K562 (cell line): ENCODE data around the gene NRCAM.

Experiments
- DPF2 ChIP-seq: fragments of 450-650 bp; IDR thresholded peaks from 2 replicates; pipeline ENCODE4 v1.6.1; 2016
- EP300 ChIP-seq: IDR thresholded peaks from 2 replicates; pipeline ENCODE4 v1.6.1; 2012; ENCODE audit warnings: low read length, improper control_type of control experiment
- ETV6 ChIP-seq, 3 experiments: fragments of 150-350 bp in 1 of 3; sonication (generic) in 1 of 3; formaldehyde crosslinking in 1 of 3; IDR thresholded peaks; 2 replicates each; pipeline versions ENCODE4 v1.6.1 to v1.8.0; 2014 to 2022; ENCODE audit warnings: borderline replicate concordance in 2 of 3, low read depth in 2 of 3, antibody characterized with exemption in 1 of 3, low read length in 1 of 3, mild to moderate bottlenecking in 1 of 3, missing genetic modification reagents in 1 of 3
- KDM2B ChIP-seq: fragments of 250-450 bp; sonication (Bioruptor Pico); IDR thresholded peaks from 2 replicates; pipeline ENCODE4 v1.8.0; 2021; ENCODE audit warnings: mild to moderate bottlenecking, moderate library complexity
- KHSRP ChIP-seq: fragments of 450-650 bp; IDR thresholded peaks from 2 replicates; pipeline ENCODE4 v1.6.1; 2017
- MYC ChIP-seq, 2 experiments: fragments of 250-450 bp in 1 of 2; sonication (Bioruptor Pico) in 1 of 2; IDR thresholded peaks; 2 replicates each; pipeline versions ENCODE4 v1.5.1 to v1.6.1; 2012 to 2021; ENCODE audit warnings: low read depth in 2 of 2, borderline replicate concordance in 1 of 2, improper control_type of control experiment in 1 of 2, low read length in 1 of 2, mild to moderate bottlenecking in 1 of 2, moderate library complexity in 1 of 2
- NONO ChIP-seq, 2 experiments: fragments of 200-400 bp in 1 of 2; fragments of 450-650 bp in 1 of 2; formaldehyde crosslinking in 1 of 2; IDR thresholded peaks; 2 replicates each; pipeline ENCODE4 v1.6.1; 2017; ENCODE audit warnings: low read depth in 2 of 2, mild to moderate bottlenecking in 2 of 2, moderate library complexity in 2 of 2, low read length in 1 of 2
- POLR2A ChIP-seq: fragments of 450-650 bp; conservative IDR thresholded peaks from 2 replicates; pipeline ENCODE4 v1.6.1; 2016
- TCF7L2 ChIP-seq: fragments of 150-350 bp; IDR thresholded peaks from 2 replicates; pipeline ENCODE4 v1.6.1; 2016; ENCODE audit warnings: low read depth, mild to moderate bottlenecking, low read length, moderate library complexity
- ZNF146 ChIP-seq: IDR thresholded peaks from one replicate; pipeline ENCODE4 v1.6.1; 2018; ENCODE audit warnings: missing compliant biosample characterization; ENCODE audit not compliant: unreplicated experiment
- TF ChIP-seq, protein P1 (sequence below), 2 experiments: fragments of 450-650 bp; formaldehyde crosslinking in 1 of 2; IDR thresholded peaks; 2 replicates each; pipeline versions ENCODE4 v1.4.0 to v1.6.1; 2014 to 2020; ENCODE audit warnings: mild to moderate bottlenecking in 2 of 2, borderline replicate concordance in 1 of 2, low read depth in 1 of 2
- TF ChIP-seq, protein P2 (sequence below), 3 experiments: IDR thresholded peaks in 2 of 3; conservative IDR thresholded peaks in 1 of 3; 2 replicates each; pipeline ENCODE4 v1.5.1; 2011 to 2012; ENCODE audit warnings: low read length in 3 of 3, mild to moderate bottlenecking in 3 of 3, control low read depth in 2 of 3, improper control_type of control experiment in 1 of 3, inconsistent platforms in 1 of 3, low read depth in 1 of 3, mixed read lengths in 1 of 3, moderate library complexity in 1 of 3; ENCODE audit not compliant: insufficient read depth in 2 of 3
- TF ChIP-seq, protein P3 (sequence below): IDR thresholded peaks from 3 replicates; pipeline ENCODE4 v1.6.1; 2011; ENCODE audit warnings: borderline replicate concordance, mild to moderate bottlenecking; ENCODE audit not compliant: insufficient read length, insufficient read depth

DNA sequence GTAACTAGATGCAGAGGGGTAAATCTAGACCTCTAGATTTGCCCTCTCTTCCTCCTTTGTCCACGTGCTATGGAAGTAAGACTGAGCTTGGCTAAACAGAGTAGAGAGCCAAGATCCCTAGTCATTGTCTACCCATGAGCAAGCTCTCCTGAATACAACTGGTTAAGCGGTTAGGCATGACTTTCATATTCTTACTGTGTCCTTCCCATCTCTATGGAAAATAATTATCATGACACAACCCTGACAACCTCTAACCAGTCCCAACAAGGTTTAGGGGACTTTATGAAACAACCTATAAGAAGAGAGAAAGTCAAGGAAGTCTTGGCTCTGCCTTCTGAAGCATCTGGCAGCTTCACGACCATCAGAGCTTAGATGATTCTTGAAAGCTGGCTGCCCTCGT, 318.2 kb downstream of the NRCAM start:
- TF ChIP-seq, protein P1, sequence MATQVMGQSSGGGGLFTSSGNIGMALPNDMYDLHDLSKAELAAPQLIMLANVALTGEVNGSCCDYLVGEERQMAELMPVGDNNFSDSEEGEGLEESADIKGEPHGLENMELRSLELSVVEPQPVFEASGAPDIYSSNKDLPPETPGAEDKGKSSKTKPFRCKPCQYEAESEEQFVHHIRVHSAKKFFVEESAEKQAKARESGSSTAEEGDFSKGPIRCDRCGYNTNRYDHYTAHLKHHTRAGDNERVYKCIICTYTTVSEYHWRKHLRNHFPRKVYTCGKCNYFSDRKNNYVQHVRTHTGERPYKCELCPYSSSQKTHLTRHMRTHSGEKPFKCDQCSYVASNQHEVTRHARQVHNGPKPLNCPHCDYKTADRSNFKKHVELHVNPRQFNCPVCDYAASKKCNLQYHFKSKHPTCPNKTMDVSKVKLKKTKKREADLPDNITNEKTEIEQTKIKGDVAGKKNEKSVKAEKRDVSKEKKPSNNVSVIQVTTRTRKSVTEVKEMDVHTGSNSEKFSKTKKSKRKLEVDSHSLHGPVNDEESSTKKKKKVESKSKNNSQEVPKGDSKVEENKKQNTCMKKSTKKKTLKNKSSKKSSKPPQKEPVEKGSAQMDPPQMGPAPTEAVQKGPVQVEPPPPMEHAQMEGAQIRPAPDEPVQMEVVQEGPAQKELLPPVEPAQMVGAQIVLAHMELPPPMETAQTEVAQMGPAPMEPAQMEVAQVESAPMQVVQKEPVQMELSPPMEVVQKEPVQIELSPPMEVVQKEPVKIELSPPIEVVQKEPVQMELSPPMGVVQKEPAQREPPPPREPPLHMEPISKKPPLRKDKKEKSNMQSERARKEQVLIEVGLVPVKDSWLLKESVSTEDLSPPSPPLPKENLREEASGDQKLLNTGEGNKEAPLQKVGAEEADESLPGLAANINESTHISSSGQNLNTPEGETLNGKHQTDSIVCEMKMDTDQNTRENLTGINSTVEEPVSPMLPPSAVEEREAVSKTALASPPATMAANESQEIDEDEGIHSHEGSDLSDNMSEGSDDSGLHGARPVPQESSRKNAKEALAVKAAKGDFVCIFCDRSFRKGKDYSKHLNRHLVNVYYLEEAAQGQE (IDR thresholded peaks at IDR 0.05; ENCODE audit: borderline replicate concordance) = no peak
- TF ChIP-seq, protein P1 (CRISPR knock-in tag; IDR thresholded peaks at IDR 0.05; ENCODE audit: low read depth) = no peak
- TF ChIP-seq NONO (IDR thresholded peaks at IDR 0.05; ENCODE audit: low read depth in 2 of 2, low read length in 1 of 2) (no peak), POLR2A (no peak), ETV6 (IDR thresholded peaks at IDR 0.05; ENCODE audit: borderline replicate concordance in 1 of 2, low read depth in 2 of 2, low read length in 1 of 2) (no peak), ETV6 (CRISPR knock-in tag; IDR thresholded peaks at IDR 0.05; ENCODE audit: borderline replicate concordance) (no peak), TCF7L2 (no peak), KDM2B (CRISPR knock-in tag) (no peak), KHSRP (no peak), ZNF146 (CRISPR knock-in tag) (no peak), EP300 (no peak), DPF2 (no peak), MYC (IDR thresholded peaks at IDR 0.05; ENCODE audit: low read depth, low read length) (no peak), MYC (CRISPR knock-in tag; IDR thresholded peaks at IDR 0.05; ENCODE audit: borderline replicate concordance, low read depth) (no peak)
- TF ChIP-seq, protein P2, sequence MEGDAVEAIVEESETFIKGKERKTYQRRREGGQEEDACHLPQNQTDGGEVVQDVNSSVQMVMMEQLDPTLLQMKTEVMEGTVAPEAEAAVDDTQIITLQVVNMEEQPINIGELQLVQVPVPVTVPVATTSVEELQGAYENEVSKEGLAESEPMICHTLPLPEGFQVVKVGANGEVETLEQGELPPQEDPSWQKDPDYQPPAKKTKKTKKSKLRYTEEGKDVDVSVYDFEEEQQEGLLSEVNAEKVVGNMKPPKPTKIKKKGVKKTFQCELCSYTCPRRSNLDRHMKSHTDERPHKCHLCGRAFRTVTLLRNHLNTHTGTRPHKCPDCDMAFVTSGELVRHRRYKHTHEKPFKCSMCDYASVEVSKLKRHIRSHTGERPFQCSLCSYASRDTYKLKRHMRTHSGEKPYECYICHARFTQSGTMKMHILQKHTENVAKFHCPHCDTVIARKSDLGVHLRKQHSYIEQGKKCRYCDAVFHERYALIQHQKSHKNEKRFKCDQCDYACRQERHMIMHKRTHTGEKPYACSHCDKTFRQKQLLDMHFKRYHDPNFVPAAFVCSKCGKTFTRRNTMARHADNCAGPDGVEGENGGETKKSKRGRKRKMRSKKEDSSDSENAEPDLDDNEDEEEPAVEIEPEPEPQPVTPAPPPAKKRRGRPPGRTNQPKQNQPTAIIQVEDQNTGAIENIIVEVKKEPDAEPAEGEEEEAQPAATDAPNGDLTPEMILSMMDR (IDR thresholded peaks at IDR 0.05 in 2 of 3, conservative IDR thresholded peaks at IDR 0.05 in 1 of 3; ENCODE audit: insufficient read depth in 2 of 3, low read depth in 1 of 3, low read length in 3 of 3) = no peak
- TF ChIP-seq, protein P3, sequence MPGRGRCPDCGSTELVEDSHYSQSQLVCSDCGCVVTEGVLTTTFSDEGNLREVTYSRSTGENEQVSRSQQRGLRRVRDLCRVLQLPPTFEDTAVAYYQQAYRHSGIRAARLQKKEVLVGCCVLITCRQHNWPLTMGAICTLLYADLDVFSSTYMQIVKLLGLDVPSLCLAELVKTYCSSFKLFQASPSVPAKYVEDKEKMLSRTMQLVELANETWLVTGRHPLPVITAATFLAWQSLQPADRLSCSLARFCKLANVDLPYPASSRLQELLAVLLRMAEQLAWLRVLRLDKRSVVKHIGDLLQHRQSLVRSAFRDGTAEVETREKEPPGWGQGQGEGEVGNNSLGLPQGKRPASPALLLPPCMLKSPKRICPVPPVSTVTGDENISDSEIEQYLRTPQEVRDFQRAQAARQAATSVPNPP = no peak
